Measurements from ENCODE around the gene UBE2QL1.

The UBE2QL1 gene

DNA sequence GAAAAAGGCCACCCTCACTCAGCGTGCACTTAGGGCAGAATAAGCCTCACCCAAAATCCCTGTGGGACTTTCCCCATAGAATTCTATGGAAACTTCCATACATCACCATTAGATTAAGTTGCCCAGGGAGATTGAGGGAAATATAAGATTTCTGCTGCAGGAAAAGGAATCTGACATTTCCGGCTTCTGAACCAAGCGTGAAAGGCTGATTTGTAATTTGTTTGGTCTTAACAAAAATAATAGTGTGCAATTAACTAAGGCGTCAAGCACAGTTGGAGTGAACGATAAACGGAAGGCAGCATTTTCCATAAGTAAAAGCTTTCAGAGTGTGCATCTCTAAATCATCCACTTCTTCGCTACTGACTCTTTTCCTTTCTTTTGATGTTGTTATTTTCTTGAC is 14.0 kb downstream of the UBE2QL1 start:
- Histone ChIP-seq H3K27me3 (ENCODE audit: insufficient read depth, low read length) (no peaks in the 10 kb centered on the region; the same call in 1 of the 2 replicates), H2AFZ (ENCODE audit: low read length) (no peak overlapping the region), H3F3A (ENCODE audit: insufficient read depth, low read length) (no peaks in the 10 kb centered on the region), H3K9me3 (ENCODE audit: low read length) (no peaks in the 10 kb centered on the region), H3K27ac (ENCODE audit: low read depth, low read length, poor library complexity, severe bottlenecking) (no peak overlapping the region), H3K4me1 (ENCODE audit: insufficient read depth, low read length, severe bottlenecking) (no peaks in the 10 kb centered on the region), H3K4me2 (ENCODE audit: low read length) (no peak overlapping the region), H4K20me1 (ENCODE audit: insufficient read depth, low read length) (no peaks in the 10 kb centered on the region), H3K4me3 (ENCODE audit: low read depth, low read length, poor library complexity, severe bottlenecking) (no peak overlapping the region), H3K36me3 (ENCODE audit: insufficient read depth, low read length) (no peaks in the 10 kb centered on the region), H3K79me2 (ENCODE audit: insufficient read depth, low read length) (no peaks in the 10 kb centered on the region), H3K9ac (ENCODE audit: low read length) (no peak overlapping the region), H3K9me2 (ENCODE audit: low read depth, low read length) (no peaks in the 10 kb centered on the region)
- no peak for TF ChIP-seq EZH2 (IDR thresholded peaks at IDR 0.05; ENCODE audit: borderline replicate concordance, low read length)
- TF ChIP-seq, protein P1, sequence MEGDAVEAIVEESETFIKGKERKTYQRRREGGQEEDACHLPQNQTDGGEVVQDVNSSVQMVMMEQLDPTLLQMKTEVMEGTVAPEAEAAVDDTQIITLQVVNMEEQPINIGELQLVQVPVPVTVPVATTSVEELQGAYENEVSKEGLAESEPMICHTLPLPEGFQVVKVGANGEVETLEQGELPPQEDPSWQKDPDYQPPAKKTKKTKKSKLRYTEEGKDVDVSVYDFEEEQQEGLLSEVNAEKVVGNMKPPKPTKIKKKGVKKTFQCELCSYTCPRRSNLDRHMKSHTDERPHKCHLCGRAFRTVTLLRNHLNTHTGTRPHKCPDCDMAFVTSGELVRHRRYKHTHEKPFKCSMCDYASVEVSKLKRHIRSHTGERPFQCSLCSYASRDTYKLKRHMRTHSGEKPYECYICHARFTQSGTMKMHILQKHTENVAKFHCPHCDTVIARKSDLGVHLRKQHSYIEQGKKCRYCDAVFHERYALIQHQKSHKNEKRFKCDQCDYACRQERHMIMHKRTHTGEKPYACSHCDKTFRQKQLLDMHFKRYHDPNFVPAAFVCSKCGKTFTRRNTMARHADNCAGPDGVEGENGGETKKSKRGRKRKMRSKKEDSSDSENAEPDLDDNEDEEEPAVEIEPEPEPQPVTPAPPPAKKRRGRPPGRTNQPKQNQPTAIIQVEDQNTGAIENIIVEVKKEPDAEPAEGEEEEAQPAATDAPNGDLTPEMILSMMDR (IDR thresholded peaks at IDR 0.05; ENCODE audit: low read length): no peak

DNA sequence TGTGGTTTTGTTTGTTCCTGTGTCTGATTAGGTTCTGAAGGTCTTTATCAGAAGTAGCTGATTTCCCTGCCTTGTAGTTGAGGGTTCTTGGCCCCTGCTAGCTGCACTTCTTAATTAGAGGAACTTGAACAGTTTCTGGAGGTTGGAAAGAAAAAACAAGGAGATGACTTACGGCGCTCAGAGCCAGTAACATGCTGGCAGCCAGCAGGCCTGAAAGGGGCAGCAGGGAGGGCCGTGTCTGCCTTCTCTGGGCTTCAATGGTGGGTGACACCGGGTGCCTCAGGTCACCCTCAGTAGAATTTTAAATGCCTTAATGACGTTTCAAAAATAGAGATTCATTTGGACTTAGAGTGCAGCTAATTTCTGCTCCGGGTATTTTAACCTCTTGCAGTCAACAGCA is 15.8 kb downstream of the UBE2QL1 start:
- Histone ChIP-seq H3K27ac (ENCODE audit: low read depth, low read length, poor library complexity, severe bottlenecking) (no peak overlapping the region), H3K79me2 (ENCODE audit: insufficient read depth, low read length) (no peaks in the 10 kb centered on the region), H3K9ac (ENCODE audit: low read length) (no peak overlapping the region), H3K4me1 (ENCODE audit: insufficient read depth, low read length, severe bottlenecking) (no peaks in the 10 kb centered on the region), H3K9me2 (ENCODE audit: low read depth, low read length) (no peaks in the 10 kb centered on the region), H3K4me3 (ENCODE audit: low read depth, low read length, poor library complexity, severe bottlenecking) (no peak overlapping the region), H4K20me1 (ENCODE audit: insufficient read depth, low read length) (no peaks in the 10 kb centered on the region), H3K27me3 (ENCODE audit: insufficient read depth, low read length) (no peaks in the 10 kb centered on the region), H3K9me3 (ENCODE audit: low read length) (no peaks in the 10 kb centered on the region), H3K4me2 (ENCODE audit: low read length) (no peak overlapping the region), H3F3A (ENCODE audit: insufficient read depth, low read length) (no peaks in the 10 kb centered on the region), H2AFZ (ENCODE audit: low read length) (no peak overlapping the region), H3K36me3 (ENCODE audit: insufficient read depth, low read length) (no peaks in the 10 kb centered on the region)
- TF ChIP-seq, protein P1 (IDR thresholded peaks at IDR 0.05; ENCODE audit: low read length): no peak
- no peak for TF ChIP-seq EZH2 (IDR thresholded peaks at IDR 0.05; ENCODE audit: borderline replicate concordance, low read length)

DNA sequence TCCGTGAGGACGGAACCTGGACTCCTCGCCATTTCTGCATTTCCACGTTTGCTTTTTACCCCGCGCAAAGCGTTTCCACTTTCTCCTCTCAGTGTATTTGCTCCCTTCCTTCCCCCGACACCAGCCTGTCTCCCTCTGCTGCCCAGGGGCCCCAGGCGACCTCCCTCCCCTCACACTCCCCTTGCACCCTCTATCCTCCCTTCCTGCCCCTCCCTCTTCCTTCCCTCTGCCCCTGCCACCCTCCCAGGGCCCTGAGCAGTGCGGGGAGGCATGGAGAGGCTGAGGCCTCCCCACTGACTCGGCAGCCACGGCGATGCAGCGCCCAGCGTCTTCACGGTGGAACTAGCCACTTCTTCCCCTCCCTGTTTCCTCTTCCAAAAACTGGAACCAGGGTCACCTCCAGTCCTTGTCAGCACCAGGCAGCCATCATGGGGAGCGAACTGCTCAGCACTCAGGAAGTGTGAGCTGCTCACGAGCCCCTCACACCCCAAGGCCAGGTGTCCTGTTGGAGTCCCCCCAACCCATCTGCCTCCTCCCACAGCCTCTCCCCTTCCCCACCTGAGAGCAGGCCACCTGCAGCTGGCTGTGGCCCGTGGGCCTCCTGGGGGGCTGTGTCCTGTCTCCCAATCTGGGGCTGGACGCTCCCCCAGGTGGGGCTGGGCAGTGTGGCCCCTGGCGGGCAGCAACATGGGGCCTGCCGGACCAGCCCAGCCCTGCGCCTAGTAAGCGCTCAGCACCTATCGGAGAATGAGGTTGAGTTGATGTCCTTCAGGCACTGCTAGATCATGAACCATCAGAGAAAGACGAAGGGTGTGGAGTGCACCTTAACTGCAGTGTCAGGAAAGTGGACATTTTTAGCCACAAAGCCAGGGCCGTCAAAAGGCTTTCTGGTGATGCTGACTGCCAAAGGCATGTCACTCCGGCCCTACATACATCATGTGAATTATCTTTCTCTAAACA is 17.5 kb downstream of the UBE2QL1 start:
- Histone ChIP-seq H3K9ac (ENCODE audit: low read length) (no peak overlapping the region), H3F3A (ENCODE audit: insufficient read depth, low read length) (no peaks in the 10 kb centered on the region), H3K27ac (ENCODE audit: low read depth, low read length, poor library complexity, severe bottlenecking) (no peak overlapping the region), H2AFZ (ENCODE audit: low read length) (no peak overlapping the region), H3K9me3 (ENCODE audit: low read length) (no peaks in the 10 kb centered on the region), H3K27me3 (ENCODE audit: insufficient read depth, low read length) (no peaks in the 10 kb centered on the region), H3K79me2 (ENCODE audit: insufficient read depth, low read length) (no peaks in the 10 kb centered on the region), H3K4me2 (ENCODE audit: low read length) (no peak overlapping the region), H3K36me3 (ENCODE audit: insufficient read depth, low read length) (no peaks in the 10 kb centered on the region), H3K9me2 (ENCODE audit: low read depth, low read length) (no peaks in the 10 kb centered on the region), H3K4me1 (ENCODE audit: insufficient read depth, low read length, severe bottlenecking) (no peaks in the 10 kb centered on the region), H4K20me1 (ENCODE audit: insufficient read depth, low read length) (no peaks in the 10 kb centered on the region), H3K4me3 (ENCODE audit: low read depth, low read length, poor library complexity, severe bottlenecking) (no peak overlapping the region)
- TF ChIP-seq, protein P1 (IDR thresholded peaks at IDR 0.05; ENCODE audit: low read length): no peak
- TF ChIP-seq EZH2 (IDR thresholded peaks at IDR 0.05; ENCODE audit: borderline replicate concordance, low read length): no peak

Data from OCI-LY1 (cell line).